ENCODE data around the gene ABCC3.

DNA sequence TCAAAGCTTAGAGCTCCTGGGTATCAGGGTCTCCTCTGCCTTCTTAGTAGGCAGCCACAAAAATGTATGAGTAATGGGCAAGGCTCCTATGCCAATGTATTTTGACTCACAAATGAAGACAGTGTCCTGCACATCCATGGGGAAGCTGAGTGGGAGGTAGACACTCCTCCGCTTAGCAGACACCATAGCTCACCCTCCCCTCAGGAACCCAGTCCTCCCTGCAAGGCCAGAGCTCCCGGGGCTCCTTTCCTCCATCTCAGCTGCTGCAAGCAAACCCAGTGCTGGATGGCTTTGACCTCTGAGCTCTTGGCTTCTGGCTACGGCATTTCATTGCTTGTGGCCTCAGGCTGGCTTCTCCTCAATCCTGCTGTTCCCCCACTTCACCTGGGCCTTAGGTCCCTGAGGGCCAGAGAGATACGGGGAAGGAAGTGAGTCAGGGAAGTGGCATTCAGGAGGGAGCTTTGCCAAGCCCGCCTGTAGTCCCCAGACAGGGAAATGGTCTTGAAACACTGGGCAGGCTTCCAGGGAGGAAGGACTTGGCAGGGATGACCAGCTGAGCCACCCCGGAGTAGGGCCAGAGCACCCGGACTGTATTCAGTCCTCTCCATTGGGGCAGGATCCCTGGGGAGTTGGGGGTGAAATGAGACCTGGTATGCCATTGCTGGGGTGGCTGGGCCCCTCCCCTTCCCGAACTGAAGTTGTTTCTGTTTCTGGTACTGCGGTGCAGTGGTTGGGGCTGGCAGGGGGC, 4.5 kb downstream of the ABCC3 start:
- no peak for TF ChIP-seq RAD21 (IDR thresholded peaks at IDR 0.05; ENCODE audit: low read depth)
- no peak for TF ChIP-seq EZH2 (IDR thresholded peaks at IDR 0.05)
- no peak for TF ChIP-seq CTCF (IDR thresholded peaks at IDR 0.05 in 2 of 3, conservative IDR thresholded peaks at IDR 0.05 in 1 of 3; ENCODE audit: borderline replicate concordance in 1 of 3, insufficient read depth in 1 of 3, low read depth in 2 of 3, low read length in 2 of 3)
- no peak for TF ChIP-seq CBX3 (IDR thresholded peaks at IDR 0.05; ENCODE audit: low read depth)
- TF ChIP-seq POLR2AphosphoS5 (IDR thresholded peaks at IDR 0.05; ENCODE audit: low read depth, low read length): peak; percentile 76
- peak; percentile 14 for TF ChIP-seq POLR2A (IDR thresholded peaks at IDR 0.05; ENCODE audit: borderline replicate concordance, extremely low read depth, insufficient read depth, insufficient read length)
- TF ChIP-seq CEBPB (IDR thresholded peaks at IDR 0.05; ENCODE audit: low read depth): no peak
